GM18868 (cell line): ENCODE measurements around the gene XPO4.

ENCODE experiments used
- ATAC-seq: cut with Tn5 transposase; IDR thresholded peaks from one replicate; pipeline ENCODE4 v1.9.1; 2021; ENCODE audit warnings: mild to moderate bottlenecking, moderate library complexity; ENCODE audit not compliant: unreplicated experiment

Gene XPO4

GRCh38 chr13:20831254-20831653 is 71.3 kb downstream of the XPO4 start:
- ATAC-seq = no peak

DNA sequence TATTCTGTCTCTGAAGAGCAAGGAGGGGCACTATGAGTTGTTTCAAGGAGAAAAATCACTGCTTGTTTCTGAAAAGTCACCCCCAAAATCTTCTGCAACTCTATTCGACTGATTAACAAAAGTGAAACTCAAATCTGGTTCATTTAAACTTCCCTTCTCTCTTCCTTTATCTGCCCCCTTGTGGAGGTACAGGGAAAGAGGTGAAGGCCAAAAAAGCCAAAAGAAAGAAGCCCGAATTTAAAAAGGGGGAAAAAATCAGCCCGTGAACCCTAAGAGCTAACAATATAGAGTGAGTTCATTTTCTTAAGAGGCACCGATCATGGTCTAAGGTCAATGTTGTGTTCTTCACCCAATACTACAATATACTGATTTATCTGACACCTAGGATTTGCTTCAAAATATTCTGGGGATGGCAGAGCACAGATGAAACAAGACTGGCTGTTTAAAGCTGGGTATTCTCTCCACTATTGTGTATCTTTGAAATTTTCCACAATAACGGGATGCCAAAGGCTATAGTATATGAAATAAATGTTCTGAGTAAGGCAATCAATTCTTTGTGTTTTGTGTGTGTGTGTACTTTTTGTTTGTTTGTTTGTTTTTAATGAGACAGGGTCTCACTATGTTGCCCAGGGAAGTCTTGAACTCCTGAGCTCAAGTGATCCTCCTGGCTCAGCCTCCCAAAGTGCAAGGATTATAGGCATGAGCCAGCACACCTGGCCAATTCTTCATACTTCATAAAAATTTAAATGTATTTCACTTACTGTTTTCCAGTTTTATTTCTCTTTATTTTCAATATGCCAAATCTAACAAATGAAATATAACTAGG is 73.8 kb downstream of the XPO4 start:
- no peak for ATAC-seq

- no peak for ATAC-seq
These were observed 75.5 kb downstream of the XPO4 start for GRCh38 chr13:20826843-20827560.

DNA sequence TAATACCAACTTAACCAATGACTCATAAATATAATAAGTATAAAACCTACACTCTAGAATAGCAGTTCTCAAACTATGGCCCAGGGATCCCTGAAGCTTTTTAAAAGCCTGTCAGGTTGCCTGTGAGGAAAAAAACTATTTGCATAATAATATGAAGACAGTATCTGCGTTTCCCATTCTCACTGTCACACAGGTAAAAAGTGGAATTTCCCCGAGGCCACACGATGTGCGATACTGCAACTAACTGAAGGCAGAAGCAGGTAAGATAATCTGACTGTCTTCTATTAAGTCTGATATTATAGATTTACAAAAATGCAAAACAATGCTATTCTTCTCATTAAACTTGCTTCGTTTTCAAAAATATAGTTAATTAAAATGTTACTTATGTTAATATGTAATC is 76.2 kb downstream of the XPO4 start:
- no peak for ATAC-seq

GRCh38 chr13:20825477-20825875 is 77.1 kb downstream of the XPO4 start:
- no peak for ATAC-seq

DNA sequence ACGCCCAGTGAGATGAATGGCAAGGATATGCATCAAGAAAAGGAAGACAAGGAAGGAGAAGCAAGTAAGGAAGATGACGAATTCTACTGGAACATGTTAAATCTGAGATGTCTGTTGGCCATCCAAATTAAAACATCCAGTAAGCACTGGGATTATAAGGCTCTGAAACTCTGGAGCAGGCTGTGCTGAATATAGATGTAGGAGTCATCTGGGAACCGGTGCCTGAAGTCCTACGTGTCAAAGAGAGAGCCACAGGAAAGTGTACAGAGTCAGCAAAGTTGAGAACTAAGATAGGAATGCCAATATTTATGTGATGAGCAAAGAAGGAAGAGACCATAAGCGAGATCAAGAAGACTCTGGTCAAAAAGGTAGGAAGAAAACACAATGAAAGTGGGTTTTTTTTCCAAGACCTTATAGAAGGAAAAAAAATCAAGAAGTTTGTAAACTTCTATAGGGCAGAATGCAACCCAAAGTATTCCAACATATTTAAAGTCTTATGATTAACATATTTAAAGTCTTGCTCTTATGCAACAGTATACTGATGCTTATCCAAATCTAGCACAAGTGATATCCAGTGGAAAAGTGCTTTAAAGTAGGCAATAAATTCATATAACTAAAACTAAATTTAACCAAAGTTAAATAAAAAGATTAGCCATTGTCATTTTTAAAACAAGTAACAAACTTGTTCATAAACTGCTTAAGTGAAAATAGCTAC is 77.6 kb downstream of the XPO4 start:
- no peak for ATAC-seq

- ATAC-seq = no peak
These were observed 79.5 kb downstream of the XPO4 start for GRCh38 chr13:20823071-20823470.

- no peak for ATAC-seq
These were observed 80.1 kb downstream of the XPO4 start for GRCh38 chr13:20822406-20822805.

- ATAC-seq = no peak
These were observed 82.8 kb downstream of the XPO4 start for GRCh38 chr13:20819715-20820114.

GRCh38 chr13:20815464-20815863 is 87.1 kb downstream of the XPO4 start:
- ATAC-seq = no peak

GRCh38 chr13:20814224-20814910 is 88.2 kb downstream of the XPO4 start:
- no peak for ATAC-seq

GRCh38 chr13:20812890-20813289 is 89.7 kb downstream of the XPO4 start:
- no peak for ATAC-seq

DNA sequence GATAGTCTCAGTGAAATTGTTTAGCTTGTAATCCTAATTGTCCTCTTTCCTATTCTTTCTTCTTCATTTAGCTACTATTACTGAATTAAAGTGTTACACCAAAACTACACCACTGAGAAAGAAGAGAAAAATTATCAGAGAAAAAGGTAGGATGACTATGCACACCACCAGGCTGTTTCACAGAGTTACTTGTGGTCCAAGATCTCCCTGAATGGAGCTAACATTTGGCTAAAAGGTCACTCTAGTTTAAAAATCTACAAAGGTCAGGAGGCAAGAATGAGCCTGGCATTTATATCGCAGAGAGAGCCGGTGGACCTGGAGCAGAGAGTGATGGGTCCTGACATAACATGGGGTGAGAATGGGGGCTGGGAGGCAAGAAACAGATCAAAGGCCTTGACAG is 91.7 kb downstream of the XPO4 start:
- ATAC-seq = no peak

DNA sequence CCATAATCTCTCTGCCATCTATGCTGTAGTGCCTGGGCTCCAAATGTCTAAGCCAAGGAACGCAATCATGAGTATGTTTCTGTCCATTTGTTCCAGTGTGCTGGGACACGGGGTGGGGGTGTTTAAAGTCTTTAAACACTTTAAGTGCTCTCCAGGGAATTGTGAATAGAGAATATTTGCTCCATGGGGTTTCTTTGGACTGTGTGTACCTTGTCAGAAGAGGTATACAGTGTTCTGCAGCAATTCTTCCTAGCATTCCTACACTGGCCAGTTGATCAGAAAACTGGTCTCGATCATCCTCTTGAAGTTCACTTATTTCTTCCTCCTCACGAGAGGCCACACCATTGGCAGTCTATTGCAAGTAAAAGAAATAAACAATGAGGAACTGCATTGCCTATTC is 93.7 kb downstream of the XPO4 start:
- no peak for ATAC-seq

DNA sequence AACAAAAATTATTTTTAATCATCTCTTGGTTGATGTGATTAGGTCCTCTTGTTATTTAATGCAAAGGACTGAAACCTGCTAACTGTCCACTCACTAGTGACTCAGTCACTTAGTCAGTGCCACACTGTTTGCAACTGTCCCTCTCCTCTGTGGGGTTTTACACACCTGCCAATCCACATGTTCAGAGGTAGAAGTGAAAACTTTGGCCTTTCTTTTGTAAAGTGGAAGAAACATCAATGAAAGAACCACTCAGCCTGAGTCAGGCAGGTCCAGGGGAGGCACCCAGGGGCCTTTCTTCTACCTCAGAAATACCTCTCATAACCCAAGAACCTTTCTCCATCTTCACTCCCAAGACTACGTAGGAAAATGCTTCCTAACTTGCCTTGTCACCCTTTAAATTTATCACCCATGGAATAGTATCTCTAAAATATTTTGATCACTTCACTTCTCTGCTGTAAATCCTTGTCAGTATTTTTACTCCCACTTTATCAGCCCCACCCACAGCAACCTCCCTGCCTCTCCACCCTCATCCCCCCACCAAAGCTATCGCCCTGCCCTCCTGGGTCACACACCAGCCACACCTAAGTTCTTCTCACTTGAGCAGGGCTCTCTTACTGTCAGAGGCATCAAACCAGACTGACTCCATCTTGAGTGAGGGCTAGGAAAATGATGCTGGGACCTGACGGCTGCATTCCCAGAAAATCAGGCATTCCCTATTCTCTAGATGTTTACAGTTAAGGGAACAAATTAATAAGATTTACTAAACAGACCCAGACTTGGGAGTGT is 99.2 kb downstream of the XPO4 start:
- ATAC-seq = peak; percentile 42

DNA sequence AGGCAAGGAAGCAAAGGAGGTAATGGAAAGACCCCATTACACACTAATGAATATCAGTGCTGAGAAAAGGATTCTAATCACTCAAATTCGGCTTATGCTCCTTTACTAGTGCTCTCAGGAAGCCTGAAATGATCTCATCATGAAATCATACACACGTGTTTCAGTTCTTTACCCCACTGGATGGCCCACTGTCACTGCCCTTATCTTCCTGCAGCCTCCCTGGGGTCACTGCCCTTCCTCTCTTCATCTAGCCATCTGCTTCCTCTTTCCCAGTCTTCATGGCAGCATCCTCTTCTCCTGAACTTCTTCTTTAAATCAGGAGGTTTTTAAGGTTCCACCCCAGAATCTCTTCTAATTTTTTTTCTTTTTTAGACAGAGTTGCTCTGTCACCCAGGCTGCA is 100.8 kb downstream of the XPO4 start:
- ATAC-seq = no peak

- no peak for ATAC-seq
These were observed 102.7 kb downstream of the XPO4 start for GRCh38 chr13:20799726-20800416.

- no peak for ATAC-seq
These were observed 104.5 kb downstream of the XPO4 start for GRCh38 chr13:20798027-20798426.

- no peak for ATAC-seq
These were observed 105.6 kb downstream of the XPO4 start for GRCh38 chr13:20796791-20797508.
